Measurements from ENCODE around the gene CDKL5.

- TF ChIP-seq CTCF (IDR thresholded peaks at IDR 0.05; ENCODE audit: borderline replicate concordance, extremely low read depth, low read length, poor library complexity, severe bottlenecking) (no peak), EZH2 (IDR thresholded peaks at IDR 0.05; ENCODE audit: borderline replicate concordance, low read depth, low read length, severe bottlenecking) (no peak)
Measured at GRCh38 chrX:18394477-18394876, 30.9 kb upstream of the CDKL5 start.
